CD4-positive, alpha-beta T cell treated with Interleukin-6 for 4 hours (primary cell): ENCODE results near the gene EMC1.
"Not testable (repeated sequence)": the region's sequence is repeated elsewhere in the genome, so short reads cannot be mapped to it uniquely, and the experiment has no call there.

ENCODE experiments used
- DNase-seq: peaks from one replicate; pipeline ENCODE4 v3.0.0-alpha.2; 2020; ENCODE audit warnings: mixed read lengths

Gene EMC1

DNA sequence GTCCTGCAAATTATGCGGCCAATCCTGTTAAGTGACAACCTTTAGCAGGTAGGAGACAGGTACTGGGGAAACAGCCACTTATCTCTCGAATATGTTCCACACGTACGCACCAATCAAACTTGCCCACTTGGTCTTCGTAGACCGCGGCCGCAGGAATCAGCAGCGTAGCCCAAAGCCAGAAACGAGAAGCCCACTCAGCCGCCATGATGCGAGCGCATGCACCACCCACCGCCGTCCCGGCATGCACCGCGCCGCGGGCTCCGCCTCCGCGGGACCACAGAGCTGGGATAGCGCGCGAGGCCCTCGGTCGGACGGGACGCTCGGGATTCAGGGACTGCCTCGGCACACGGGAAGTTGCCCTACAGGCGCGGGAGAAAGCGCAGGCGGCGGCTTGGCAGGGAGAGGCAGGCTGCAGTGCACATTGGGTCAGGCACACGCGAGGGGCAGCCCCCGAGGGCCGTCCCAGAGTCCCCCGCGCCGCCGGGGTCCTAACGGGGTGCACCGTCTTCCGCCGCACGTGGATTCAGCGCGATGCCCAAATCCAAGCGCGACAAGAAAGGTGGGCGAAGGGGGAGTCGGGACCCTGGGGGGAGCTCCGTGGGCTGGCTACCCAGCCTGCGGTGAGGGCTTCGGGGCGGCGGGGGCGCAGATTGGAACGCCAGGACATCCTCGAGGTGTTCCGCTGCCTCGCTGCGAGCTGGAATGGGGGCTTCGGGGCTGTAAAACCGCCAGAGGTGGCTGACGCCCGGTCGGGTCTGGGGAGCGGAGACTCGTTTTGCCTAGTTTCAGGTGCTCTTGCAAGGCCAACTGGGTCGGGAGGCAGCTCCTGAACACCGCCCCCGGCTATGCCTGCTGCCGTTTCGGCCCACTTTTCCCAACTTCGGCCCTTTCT is at the start of gene EMC1, which contains the start of gene MRTO4:
TSS of gene EMC1 (minus strand) at position 220 of the 892 bp plus-strand sequence. CDS start at position 205, 15 bp downstream.
TSS of gene MRTO4 (plus strand) at position 501 of the 892 bp plus-strand sequence. CDS start at position 532, 31 bp downstream.
- peak; percentile 87 for DNase-seq

- DNase-seq: no peak
These were observed 48.9 kb upstream of the EMC1 start for GRCh38 chr1:19300211-19300610.

GRCh38 chr1:19294638-19295037 is 43.3 kb upstream of the EMC1 start:
- DNase-seq: no peak

- no peak for DNase-seq
These were observed 37.9 kb upstream of the EMC1 start for GRCh38 chr1:19289244-19289643.

GRCh38 chr1:19288324-19289241 is 37.3 kb upstream of the EMC1 start, which contains the start of gene AKR7A3:
TSS of gene AKR7A3 (minus strand) at chr1:19288770. CDS start at chr1:19288709, 61 bp downstream.
- DNase-seq: peak; percentile 75

GRCh38 chr1:19287436-19288185 is 36.3 kb upstream of the EMC1 start:
- no peak for DNase-seq

- not testable (repeated sequence) for DNase-seq
These were observed 34.5 kb upstream of the EMC1 start for GRCh38 chr1:19285807-19286206.

- not testable (repeated sequence) for DNase-seq
These were observed 34.0 kb upstream of the EMC1 start for GRCh38 chr1:19285366-19285765.

- no peak for DNase-seq
These were observed 33.6 kb upstream of the EMC1 start for GRCh38 chr1:19284881-19285280.

GRCh38 chr1:19283891-19284290 is 32.6 kb upstream of the EMC1 start:
- DNase-seq: no peak

GRCh38 chr1:19274636-19275035 is 23.3 kb upstream of the EMC1 start:
- DNase-seq: no peak

- DNase-seq: not testable (repeated sequence)
These were observed 22.7 kb upstream of the EMC1 start for GRCh38 chr1:19273844-19274531.

GRCh38 chr1:19273106-19273843 is 22.0 kb upstream of the EMC1 start:
- DNase-seq: no peak

GRCh38 chr1:19272064-19272463 is 20.7 kb upstream of the EMC1 start:
- DNase-seq: no peak

GRCh38 chr1:19270343-19270730 is 19.0 kb upstream of the EMC1 start:
- DNase-seq: not testable (repeated sequence)

DNA sequence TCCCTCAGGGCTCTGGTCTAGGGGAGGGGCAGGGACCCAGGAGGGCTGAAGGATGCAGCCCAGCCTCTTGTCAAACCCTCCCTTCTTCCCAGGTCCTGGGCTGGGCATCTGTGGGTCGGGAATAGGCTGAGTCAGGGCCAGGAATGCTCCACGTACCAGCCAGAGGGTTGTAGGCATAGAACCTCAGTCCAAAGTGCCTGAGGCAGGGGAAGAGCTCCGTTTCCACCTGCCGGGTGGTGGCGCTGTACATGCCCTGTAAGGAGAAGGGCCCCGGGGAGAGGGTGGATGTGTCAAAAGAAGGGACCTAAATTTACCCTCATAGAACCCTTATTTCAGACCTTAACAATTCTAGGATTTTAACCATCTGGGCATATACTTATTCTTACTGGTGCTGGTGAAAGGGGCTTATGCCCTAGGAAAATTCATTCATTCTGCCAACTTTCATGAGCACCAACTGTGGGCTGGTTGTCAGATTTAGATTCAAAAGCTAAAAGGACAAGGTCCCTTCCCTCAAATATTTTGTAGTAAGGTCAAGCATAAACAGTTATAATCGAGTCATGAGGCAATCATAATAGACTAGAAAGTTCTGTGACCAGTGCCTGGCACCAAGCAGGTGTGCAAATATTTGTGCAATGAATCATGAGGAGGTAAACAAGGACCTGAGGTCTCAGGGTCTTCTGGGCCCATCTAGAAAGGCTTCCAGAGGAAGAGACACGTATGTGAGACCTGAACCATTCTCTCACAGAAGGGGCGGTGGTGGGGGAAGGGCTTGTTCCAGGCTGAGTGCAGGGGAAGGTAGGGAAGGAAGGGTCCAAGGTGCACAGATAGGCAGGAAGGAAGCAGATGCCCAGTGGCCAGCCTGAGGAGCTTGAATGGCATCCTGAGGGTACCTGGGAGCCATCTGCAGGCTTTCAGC is 18.4 kb upstream of the EMC1 start:
- DNase-seq: not testable (repeated sequence)

DNA sequence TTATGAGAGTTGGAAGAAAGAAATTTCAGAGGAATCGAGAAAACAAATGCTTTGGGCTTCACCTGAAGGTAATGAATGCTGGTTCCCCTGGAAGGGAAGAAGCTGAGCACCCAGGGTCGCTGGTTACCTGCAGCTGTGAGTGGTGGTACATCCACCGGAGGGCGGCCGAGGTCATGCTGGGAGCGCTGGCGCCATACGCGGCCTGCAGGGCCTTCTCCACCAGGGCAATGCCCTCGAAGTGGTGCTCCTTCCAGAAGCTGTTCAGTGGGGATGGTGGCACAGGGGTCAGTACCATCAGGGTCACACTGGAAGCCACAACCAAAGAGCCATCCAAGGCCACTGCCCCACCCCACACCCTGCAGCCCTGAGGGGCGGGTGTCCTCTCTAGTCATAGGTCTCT is 17.1 kb upstream of the EMC1 start:
- DNase-seq: no peak

GRCh38 chr1:19262744-19263143 is 11.4 kb upstream of the EMC1 start:
- no peak for DNase-seq

- no peak for DNase-seq
These were observed 10.7 kb upstream of the EMC1 start for GRCh38 chr1:19262047-19262446.
